HG02938 (cell line): ENCODE results near the gene NSFL1C.
"Not testable (repeated sequence)": the region's sequence is repeated elsewhere in the genome, so short reads cannot be mapped to it uniquely, and the experiment has no call there.

Experiments
- ATAC-seq: cut with Tn5 transposase; IDR thresholded peaks from one replicate; pipeline ENCODE4 v1.9.1; 2021; ENCODE audit warnings: mild to moderate bottlenecking, moderate library complexity; ENCODE audit not compliant: unreplicated experiment

The NSFL1C gene

DNA sequence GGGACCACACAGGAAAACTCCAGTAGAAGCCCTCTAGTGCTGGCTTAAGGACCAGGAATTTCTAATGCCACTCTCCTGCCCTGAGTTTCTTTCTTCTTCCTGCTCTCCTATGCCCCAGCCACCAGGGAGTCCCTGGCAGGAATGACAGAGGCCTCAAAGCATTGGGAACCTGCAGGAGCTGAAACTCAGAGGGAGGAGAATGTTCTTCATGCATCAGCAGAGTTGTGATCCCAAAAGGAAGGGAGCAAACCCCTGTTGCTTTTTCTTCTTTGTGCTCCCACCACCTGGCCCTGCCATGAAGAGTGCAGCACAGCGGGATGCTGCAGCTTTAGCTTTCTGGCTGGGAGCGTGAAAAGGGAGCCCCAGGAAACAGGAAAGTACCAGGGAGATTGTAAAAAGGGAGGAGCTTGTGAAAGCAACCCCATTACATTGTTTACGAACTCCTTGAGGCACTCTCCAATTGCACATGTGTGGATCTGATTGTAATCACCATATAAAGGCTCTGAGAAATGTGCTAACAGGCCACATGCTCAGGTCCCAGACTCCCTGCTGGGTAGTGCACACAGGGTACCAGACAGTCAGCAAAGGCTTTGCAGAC lies 39.1 kb downstream of the NSFL1C start:
- ATAC-seq: no peak

DNA sequence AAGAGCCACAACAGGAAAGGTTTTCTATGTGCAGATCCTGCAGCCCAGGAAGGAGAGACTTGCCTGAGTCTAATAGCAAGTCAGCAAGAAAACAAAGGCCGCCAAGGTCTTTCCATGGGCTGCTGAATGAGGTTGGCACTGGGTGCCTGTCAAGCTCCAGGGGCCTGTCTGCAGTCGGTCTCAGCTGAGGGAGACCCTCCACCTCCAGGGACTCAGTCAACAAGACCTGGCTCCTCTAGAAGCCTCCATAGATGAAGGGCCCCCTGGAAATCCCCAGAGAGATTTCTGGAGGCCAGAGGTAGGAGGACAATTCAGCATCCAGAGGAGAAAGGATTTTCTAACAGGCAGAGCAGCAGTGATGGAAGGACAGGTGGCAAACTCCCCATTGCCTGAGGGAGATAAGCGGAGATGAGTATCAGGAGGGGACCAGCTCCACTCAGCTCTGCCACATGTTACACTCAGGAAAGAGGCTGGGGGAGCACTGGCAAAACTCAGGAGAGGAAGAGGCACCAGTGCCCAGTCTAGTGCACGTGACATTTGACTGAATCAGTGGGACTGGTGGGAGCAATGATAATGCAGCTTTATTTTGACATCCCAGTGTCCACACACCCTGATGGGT lies 40.3 kb downstream of the NSFL1C start:
- ATAC-seq: no peak

DNA sequence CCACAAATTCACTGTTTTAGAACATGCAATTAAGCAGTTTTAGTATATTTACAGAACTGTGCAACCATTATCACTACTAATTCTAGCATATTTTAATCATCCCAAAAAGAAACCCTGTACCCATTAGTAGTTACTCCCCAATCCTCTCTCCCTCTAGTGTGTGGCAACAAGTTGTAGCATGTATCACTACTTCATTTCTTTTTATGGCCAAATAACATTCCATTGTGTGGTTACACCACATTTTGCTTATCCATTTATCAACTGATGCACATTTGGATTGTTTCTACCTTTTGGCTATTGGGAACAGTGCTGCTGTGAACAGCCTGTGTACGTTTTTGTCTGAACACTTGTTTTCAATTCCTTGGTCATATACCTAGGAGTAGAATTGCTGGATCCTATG lies 42.3 kb downstream of the NSFL1C start:
- ATAC-seq: no peak

DNA sequence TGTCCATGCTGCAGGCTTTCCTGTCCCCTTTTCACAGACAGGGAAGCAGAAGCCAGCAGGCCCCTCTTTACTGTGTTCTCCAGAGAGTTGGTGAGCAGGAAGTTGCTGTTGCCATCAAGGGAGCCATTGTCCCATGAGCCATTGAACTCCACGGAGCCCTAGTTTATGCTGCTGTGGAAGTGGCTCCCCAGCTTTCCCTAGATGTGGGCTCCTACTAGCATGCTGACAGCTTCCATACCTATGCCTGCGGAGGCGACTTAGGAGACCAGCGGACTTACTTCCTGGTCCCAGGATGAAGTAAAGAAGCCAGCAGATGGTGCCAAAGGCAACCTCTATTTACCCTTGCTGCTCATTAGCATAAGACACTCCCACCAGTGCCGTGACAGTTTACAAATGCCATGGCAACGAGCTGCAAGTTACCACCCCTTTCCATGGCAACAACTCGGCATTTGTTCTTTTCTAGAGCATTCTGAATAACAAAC lies 43.0 kb downstream of the NSFL1C start:
- ATAC-seq: no peak

DNA sequence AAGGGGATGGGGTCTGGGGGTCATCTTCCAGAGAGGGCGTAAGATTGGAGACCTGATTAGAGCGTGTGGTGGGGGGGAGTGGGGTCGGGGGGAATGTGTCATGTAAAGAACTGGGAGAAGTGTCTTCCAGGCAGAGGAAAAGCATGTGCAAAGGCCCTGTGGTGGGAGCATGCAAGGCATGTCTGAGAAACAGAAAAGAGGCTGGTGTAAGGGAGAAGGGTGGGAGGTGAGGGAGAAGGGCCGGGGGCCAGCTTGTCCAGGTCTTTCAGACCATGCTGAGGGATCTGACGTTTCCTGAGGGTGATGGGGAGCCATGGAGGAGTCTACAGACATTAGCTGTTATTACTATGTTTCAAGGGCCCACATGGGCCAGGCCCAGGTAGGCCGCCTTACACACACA lies 43.4 kb downstream of the NSFL1C start:
- no peak for ATAC-seq

DNA sequence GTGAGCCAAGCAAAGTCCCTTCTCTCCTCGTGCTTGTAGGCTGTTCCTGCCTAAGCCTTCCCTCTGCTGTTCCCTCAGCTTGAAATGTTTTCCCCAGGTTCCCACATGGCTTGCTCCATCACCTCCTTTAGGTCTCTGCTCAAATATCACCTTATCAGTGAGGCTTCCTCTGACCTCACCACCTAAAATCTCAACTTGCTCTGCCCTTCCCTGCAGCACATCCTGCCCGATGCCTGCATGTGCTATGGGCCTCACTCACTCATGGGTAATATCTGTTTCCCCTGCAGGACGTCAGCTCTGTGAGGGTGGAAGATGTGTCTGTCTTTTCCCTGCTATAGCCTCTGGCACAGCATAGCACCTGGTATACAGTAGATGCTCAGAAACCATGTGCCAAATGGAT lies 43.9 kb downstream of the NSFL1C start:
- ATAC-seq: no peak

DNA sequence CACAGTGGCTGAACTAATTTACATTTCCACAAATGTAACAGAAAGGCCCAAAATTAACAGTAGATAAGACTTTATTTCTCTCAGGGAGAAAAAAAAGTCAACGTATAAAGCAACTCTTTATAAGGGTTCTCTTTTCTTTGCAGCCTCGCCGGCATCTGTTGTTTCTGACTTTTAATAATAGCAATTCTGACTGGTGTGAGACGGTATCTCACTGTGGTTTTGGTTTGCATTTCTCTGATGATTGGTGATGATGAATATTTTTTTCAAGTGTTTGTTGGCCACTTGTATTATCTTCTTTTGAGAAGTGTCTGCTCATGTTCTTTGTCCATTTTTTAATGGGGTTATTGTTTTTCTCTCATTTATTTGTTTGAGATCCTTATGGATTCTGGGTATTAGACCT lies 46.6 kb downstream of the NSFL1C start:
- ATAC-seq: no peak

DNA sequence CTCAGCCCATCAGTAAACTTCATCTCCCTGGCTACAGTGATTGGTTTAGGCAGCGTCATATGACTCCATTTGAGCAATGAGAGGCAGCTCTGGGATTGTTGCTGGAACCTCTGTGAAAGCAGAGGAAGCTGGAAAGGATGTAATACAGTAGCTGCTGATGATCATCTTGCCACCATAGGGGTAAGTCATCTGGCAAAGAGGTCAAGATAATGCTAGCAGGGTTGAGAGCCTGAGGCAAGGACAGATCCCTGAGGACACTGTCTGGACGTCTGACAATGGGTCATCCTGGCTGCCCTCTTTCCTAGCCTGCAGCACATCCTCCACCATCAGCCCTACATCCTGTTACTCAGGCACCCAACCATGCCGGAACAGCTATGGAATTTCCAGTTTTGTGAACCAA lies 48.3 kb downstream of the NSFL1C start:
- no peak for ATAC-seq

DNA sequence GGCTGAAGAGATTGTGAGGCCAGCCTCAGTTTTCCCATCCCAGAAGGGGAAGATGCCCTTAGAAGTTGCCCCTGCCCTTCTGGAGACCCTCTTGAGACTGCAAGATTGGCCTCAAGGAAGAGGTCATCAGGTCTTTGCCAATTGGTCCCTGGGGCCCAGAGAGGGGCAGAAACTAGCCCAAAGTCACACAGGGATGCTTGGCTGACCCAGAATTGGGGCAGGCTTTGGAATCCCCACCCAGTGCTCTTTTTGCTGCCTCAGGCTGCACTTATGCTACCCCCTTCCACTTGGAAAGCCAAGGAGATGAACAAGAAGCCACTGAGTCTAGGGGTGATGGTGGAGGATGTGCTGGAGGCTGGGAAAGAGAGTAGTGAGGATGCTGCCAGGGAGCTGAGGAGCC lies 48.9 kb downstream of the NSFL1C start:
- ATAC-seq: no peak

DNA sequence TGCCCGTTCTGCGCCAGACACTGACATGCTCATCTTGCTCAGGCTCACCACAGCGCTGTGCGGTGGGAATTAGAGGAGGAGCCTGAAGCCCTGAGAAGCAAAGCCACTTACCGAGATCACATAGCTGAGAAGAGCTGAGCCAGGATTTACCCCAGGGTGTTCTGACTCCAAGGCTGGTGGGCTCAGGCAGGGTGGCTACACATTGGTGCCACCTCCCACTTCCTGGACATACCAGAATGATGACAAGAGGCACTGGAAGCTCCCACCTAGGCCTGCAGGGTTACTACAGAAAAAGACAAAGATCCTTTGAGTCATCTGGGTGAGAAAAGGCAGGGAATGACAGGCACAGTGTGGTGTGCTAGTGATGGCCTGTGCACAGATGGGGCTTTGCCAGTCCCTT lies 49.4 kb downstream of the NSFL1C start:
- ATAC-seq: no peak

DNA sequence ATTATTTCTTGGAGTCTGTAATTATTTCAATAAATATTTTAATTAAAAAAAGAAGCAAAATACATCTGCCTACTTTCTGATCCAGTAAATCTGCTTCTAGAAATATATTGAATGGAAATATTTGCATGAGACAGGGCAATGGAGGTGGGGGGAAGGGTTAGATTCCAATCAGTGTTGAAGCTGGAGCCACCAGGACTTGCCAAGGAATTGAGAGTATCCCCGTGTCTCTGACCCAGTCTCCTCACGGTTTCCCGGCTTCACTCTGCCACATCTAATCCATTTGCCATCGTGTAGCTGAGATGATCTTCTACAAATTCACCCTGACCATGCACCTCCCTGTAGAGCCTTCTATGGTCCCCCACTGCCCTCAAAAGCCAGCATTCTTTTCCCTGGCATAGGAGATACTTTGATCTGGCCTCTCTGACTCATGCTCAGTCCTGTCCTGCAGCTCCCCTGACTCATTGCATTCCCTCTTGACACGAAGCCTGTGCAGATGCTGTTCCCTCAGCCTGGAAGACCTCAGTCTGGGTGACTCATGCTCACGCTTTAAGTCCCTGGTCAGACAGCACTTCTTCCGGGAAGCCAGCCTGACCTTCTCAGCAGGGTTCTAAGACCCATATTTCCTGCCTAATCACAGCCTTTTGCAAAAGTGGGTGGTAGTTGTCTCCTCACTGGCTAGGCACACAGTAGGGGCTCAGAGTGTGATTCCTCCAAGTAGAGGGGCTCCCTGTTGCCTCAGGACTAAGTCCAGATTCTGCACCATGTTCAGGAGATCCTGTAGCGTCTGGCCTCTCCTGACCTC lies 50.8 kb downstream of the NSFL1C start:
- ATAC-seq: no peak

DNA sequence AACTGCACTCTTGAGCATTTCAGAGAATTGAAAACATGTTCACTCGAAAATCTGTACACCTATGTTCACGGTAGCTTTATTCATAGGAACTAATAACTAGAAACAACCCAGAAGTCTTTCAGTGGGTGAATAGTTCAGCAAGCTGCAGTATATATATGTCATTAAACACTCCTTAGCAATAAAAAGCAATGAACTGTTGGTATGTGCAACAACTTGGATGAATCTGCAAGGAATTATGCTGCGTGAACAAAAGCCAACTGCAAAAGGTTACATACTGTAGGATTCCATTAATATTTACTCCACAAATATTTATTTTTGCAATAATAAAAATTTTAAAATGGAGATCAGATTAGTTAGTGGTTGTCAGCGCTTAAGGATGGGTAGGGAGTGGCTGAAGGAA lies 51.7 kb downstream of the NSFL1C start:
- no peak for ATAC-seq

DNA sequence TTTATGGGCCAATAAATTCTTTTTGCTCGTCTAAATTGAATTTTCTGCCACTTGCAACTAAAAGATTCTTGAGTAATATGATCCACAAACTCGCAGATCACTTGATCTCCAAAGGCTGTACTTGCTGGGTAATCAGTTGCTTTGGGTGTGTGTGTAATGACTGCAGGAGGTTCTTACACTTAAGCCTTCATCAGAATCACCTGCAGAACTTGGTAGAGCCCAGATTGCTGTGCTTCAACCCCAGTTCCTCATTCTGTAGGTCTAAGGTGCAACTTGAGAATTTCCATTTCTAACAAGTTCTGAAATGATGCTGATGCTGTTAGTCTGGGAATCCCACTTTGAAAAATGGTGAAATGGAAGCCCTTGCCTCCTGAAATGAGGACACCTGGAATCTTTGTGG lies 60.8 kb downstream of the NSFL1C start:
- ATAC-seq: no peak

DNA sequence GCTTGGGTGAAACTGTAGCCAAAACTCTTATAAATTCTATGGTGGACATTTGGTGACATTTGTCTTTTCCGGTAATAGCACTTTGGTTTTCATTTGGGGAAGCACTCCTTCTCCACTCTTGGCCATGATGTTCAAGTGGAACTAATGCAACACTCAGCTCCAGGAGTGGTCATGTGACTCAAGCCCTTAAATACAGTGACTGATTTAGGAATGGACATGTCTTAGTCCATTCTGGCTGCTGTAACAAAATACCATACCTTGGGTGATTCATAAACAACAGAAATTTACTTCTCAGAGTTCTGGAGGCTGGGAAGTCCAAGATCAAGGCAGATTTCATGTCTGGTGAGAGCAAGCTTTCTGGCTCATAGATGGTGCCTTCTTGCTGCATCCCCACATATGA lies 63.0 kb downstream of the NSFL1C start:
- no peak for ATAC-seq

DNA sequence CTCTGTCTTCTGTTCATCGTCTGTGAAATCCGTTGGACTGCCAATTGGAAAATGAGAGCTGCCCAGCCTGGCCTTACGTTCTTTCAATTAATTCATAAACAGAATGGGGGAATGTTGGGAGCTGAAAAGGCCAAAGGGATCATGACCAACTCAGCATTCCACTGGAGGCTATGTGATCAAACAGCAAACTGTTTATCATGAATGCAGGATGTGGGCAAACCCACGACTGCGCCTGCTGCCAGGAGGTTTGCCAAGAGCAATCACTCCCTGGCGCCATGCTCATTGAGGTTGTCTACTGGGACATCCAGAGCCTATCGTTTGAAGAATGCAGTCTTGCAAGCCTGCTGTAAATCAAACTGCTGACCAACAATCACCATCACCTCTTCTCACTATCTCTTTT lies 64.5 kb downstream of the NSFL1C start:
- ATAC-seq: no peak

DNA sequence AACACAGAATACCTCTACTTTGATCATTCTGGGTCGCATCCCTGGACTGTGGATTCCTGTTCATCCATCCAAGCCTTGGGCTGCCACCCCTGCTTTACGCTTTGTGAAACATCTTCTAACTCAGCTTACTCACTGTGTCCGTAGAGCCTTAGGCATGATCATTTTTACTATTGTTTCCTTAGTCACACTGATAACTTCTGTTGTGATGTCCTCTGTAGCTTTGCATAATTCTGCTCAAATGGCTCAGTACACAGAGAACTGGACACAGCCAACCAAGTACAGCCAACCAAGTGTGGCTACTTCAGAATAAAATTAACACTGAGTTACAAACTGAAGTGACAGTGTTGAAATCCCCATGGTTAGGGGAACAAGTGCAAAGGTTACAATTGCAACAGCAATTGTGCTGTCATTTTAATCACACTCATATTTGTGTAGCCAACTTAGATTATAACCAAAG lies 65.2 kb downstream of the NSFL1C start:
- no peak for ATAC-seq

DNA sequence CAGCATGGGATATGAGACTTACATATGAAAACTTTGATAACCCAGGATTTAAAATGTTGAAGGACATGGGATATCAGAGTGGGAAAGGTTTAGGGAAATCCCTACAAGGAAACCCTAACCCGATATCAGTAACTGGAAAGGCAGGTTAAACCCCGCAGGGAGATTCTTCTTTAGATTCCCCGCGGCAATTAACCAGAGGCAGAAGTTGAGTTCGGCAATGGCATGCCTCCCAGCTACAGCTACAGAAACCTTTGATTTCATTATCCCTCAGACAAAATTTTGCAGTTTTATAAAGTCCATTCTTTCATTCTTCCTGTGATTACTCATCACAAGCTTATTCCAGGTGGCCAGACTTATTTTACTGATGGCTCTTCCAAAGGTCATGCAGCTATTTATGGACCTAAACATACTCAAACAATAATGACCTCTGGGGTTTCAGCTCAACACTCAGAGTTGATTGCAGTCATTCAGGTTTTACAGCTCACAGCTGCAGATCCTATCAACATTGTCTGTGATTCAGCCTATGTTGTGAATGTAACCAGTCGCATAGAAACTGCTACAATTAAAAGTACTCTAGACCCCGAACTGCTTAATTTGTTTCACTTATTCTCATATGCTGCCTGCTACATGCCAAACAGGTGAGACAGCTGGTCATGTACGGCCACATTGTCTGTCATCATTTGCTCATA lies 66.8 kb downstream of the NSFL1C start:
- not testable (repeated sequence) for ATAC-seq

DNA sequence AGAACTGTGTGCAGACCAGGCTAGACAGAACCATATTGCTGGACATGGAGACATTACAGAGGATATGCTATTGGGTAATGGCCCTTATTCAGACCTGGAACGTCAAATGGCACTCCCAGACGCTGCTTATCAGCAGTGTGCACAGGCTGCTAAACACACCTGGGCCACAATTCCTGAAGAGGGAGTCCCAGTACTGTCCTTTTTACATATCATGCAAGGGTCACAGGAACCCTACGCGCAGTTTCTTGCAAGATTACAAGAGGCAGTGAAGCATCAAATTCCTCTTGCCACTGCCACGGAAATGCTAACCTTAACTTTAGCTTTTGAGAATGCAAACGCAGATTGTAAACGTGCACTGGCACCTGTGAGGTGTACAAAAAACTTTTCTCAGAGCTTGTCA lies 68.5 kb downstream of the NSFL1C start:
- ATAC-seq: not testable (repeated sequence)

DNA sequence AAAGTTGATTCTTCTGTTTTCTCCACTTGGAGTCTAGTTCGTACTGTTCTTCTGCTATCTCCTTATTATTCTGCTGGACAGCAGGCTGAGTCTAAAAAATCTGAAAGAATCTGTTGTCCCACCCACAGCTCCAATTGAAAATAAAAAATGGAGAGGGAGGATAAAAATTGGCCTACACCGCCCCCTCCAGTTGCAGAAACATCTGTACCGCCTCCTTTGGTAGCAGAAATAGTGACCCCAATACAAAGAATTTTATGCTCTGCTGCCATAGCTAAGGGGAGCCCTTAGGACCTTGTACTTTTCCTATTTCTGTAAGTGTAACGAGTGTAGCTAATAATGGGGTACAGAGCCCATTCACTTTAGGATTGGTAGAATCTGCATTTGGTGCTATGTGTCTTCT lies 68.9 kb downstream of the NSFL1C start:
- ATAC-seq: no peak

DNA sequence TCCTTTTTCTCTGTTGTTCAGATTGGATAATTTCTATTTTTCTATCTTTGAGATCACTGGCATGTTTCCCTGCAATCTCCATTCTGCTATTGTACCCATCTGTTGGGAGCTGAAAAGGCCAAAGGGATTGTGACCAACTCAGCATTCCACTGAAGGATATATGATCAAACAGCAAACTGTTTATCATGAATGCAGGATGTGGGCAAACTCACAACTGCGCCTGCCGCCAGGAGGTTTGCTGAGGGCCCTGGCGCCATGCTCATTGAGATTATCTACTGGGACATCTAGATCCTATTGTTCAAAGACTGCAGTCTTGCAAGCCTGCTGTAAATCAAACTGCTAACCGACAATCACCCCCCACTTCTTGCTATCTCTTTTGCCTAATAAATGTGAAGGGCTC lies 69.9 kb downstream of the NSFL1C start:
- ATAC-seq: no peak

DNA sequence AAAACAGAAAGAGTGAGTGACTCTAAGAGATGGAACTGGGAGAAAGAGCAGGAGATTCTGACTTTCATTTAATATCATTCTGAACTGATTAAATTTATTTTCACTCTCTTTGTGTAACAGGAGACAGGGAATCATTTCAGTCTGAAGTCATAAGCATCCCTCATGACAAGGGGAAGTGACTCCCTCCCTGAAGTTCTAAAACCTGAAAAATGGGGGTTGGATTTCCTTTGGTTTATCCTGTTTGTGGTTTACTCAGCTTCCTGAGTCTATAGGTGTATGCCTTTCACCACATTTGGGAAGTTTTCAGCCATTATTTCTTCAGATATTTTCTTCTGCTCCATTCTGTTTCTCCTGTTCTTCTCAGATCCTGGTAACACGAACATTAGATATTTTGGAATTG lies 70.4 kb downstream of the NSFL1C start:
- ATAC-seq: no peak

DNA sequence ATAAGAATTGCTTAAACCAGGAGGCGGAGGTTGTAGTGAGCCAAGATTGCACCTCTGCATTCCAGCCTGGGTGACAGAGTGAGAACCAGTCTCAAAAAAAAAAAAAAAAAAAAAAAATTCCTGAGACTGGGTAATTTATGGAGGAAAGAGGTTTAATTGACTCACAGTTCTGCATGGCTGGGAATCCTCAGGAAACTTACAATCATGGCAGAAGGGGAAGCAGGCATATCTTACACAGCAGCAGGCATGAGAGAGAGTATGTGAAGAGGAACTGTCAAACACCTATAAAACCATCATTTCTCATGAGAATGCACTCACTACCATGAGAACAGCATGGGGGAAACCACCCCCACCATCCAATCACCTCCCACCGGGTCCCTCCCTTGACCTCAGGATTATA lies 72.0 kb downstream of the NSFL1C start:
- no peak for ATAC-seq
